Right lobe of liver (tissue), 6 donors: ENCODE measurements around the gene SLC22A23. TPM values are rescaled to one million over a fixed set of nuclear protein-coding genes. Genes with fewer than 3 reads are reported as not detected.

Experiments
- ATAC-seq, 4 donors: fragments of 200-7000 bp; cut with Tn5 transposase; one replicate each; pipeline ENCODE4 v1.9.1; 2020; ENCODE audit warnings: mild to moderate bottlenecking in 4 of 4, moderate library complexity in 4 of 4
- DNase-seq, 3 donors: peaks; one replicate each; pipeline ENCODE4 v3.0.0-alpha.2; 2020
- H3K27ac ChIP-seq, 3 donors: fragments of 200-600 bp; one replicate each; pipeline ENCODE4 v1.8.0; 2022
- H3K27me3 ChIP-seq, 2 donors: fragments of 200-600 bp; one replicate each; pipeline ENCODE4 v1.8.0; 2022
- H3K36me3 ChIP-seq, 4 donors: fragments of 200-600 bp; sonication (generic) in 1 of 4; one replicate each; pipeline versions ENCODE4 v1.5.1 to v1.8.0; 2017 to 2022; ENCODE audit warnings: control low read depth in 1 of 4
- H3K4me1 ChIP-seq, 4 donors: fragments of 200-600 bp; sonication (generic) in 1 of 4; one replicate each; pipeline versions ENCODE4 v1.5.1 to v1.8.0; 2017 to 2022; ENCODE audit warnings: control low read depth in 1 of 4
- H3K4me3 ChIP-seq, 3 donors: fragments of 200-600 bp; one replicate each; pipeline ENCODE4 v1.8.0; 2022
- H3K9me3 ChIP-seq, 4 donors: fragments of 200-600 bp; sonication (generic) in 1 of 4; one replicate each; pipeline versions ENCODE4 v1.5.1 to v1.8.0; 2017 to 2022; ENCODE audit warnings: control low read depth in 1 of 4
- POLR2A ChIP-seq: fragments of 450-650 bp; IDR thresholded peaks from one replicate; pipeline ENCODE4 v1.6.1; 2017; ENCODE audit warnings: antibody characterized with exemption, mild to moderate bottlenecking
- WGBS: methylation state at CpG from one replicate; pipeline ENCODE4 v1.1.6; 2018; ENCODE audit warnings: low coverage, low lambda C conversion rate; ENCODE audit not compliant: insufficient coverage; ENCODE audit errors: missing lambda C conversion rate; 5-methylcytosine and 5-hydroxymethylcytosine counted together
- intact Hi-C, 2 donors: fragments of 100-400 bp; cut with DNase I; formaldehyde crosslinking; loops; one replicate each; pipeline versions ENCODE4 v1.11.2 to v1.14.1; 2022
- total RNA-seq, 6 experiments: library from RNA; depleted of rRNA in 2 of 6; stranded (reverse); fragments of >200 nt in 2 of 6; fragmentation: NEBNext Ultra II Directional in 3 of 6; extraction: Animal tissue kit (Norgen Biotek cat#: 25700) in 3 of 6; gene quantifications; one replicate each; pipeline versions ENCODE4 v1.1.0 to v1.2.4, GENCODE V29; 2016 to 2023
- TF ChIP-seq, protein P1 (sequence below), 4 donors: fragments of 200-600 bp in 3 of 4; fragments of 450-650 bp in 1 of 4; IDR thresholded peaks; one replicate each; pipeline versions ENCODE4 v1.5.1 to v1.8.0; 2016 to 2022; ENCODE audit warnings: antibody characterized with exemption in 4 of 4, mild to moderate bottlenecking in 2 of 4
- donor health status: DM: no; HTN: yes; CAD: no.
- donor health status: DM: no; HTN: no; CAD: no.
- donor health status: DM: no; HTN: no; CAD: no.
- donor health status: DM: no; HTN: yes; CAD: no.
- donor health status: DM: no; HTN: yes; CAD: no.

The SLC22A23 gene
- total RNA-seq, 6 experiments from 2014 or later, result 11.7 to 27.6 (median 16.3) TPM

DNA sequence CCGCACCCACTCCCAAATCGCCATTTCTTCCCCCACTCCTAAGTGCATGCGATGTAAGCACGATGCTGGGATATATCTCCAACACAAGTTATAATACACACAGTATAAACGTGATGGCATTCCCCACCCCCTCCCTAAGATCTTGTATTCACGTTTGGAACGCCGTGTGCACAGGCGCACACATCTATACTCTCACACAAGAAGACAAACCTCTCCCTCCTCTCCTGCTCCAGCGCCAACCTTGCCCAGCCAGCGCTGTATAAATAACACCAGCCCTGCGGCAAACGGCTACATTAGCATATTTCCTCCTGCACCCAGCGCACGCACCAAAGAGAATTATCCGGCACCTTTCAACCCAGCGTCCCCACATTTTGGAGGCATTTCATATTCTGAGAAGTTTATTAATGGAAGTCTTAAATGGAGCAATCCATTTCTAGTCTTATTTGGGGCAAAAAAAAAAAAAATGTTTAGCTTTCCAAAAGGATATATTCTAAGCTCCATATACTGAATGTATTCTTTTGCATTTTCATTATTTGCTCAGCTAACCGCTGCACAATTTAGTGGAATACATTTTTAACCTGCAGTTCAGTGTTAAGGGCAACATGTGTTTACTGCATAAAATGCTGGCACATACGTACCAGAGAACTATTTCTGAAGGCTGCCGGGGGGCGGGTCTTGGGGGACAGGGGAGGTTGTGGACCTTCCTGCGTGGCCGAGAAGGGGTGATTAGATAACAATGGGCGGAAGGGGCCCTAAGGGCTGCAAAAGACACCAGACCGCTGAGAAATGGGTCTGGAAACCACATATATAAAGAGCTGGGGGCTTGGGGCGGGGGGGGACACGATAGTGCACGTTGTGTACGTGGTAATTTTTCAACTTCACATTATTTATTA is 1.1 kb upstream of the SLC22A23 start:
- Histone ChIP-seq H3K4me1 (peaks cover 0 to 24% (median 0%) of the 10 kb centered on the region in 4 donors), H3K9me3 (no peaks in the 10 kb centered on the region), H3K4me3 (peak overlapping the region; percentile 64 to 73 (median 66)), H3K27me3 (no peaks in the 10 kb centered on the region), H3K27ac (peak overlapping the region in 2 of 3 donors; percentile 33 to 45), H3K36me3 (no peaks in the 10 kb centered on the region)
- 25% methylated on average over 28 of the region's 29 CpGs for WGBS
- intact Hi-C loops, result loop anchor here in 1 of 2 donors (5.0 kb wide), 1 partner anchor 181 kb away; no protein-coding TSS in a partner anchor
- no peak for TF ChIP-seq POLR2A
- TF ChIP-seq, protein P1, sequence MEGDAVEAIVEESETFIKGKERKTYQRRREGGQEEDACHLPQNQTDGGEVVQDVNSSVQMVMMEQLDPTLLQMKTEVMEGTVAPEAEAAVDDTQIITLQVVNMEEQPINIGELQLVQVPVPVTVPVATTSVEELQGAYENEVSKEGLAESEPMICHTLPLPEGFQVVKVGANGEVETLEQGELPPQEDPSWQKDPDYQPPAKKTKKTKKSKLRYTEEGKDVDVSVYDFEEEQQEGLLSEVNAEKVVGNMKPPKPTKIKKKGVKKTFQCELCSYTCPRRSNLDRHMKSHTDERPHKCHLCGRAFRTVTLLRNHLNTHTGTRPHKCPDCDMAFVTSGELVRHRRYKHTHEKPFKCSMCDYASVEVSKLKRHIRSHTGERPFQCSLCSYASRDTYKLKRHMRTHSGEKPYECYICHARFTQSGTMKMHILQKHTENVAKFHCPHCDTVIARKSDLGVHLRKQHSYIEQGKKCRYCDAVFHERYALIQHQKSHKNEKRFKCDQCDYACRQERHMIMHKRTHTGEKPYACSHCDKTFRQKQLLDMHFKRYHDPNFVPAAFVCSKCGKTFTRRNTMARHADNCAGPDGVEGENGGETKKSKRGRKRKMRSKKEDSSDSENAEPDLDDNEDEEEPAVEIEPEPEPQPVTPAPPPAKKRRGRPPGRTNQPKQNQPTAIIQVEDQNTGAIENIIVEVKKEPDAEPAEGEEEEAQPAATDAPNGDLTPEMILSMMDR (IDR thresholded peaks at IDR 0.05), result no peak
- peak; percentile 53 to 69 (median 56) for DNase-seq
- ATAC-seq, result peak; percentile 25 to 52 (median 38)

DNA sequence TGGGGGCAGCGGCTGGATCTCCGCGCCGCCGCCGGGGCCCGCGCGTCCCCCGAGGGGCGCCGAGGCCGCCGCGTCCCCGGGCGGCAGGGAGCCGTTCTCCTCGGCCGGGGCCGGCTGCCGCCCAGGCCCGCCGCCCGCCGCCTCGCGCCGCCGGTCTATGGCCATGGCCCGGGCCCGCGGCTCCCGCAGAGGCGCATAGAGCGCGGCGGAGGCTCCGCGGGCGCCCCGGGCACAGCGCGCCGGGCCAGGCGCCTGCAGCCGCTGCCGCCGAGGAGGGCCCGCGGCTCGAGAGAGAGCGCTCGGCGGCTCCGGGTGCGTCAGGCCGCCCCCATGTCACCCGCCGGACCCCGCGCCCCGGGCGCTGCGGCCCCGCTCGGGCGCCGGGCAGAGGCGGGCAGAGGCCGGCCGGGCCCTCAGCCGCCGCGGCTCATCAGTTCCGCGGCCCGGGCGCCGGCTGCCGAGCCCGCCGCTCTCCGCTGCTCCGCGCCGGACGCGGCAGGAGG is 404 bp downstream of the SLC22A23 start:
- TF ChIP-seq POLR2A, result no peak
- TF ChIP-seq, protein P1 (IDR thresholded peaks at IDR 0.05), result no peak
- WGBS, result no CpG with 5 or more reads among the region's 89 CpGs
- Histone ChIP-seq H3K4me3 (peak overlapping the region; percentile 66 to 73 (median 69)), H3K27ac (peak overlapping the region in 1 of 3 donors; percentile 82), H3K4me1 (peaks cover 0 to 34% (median 1%) of the 10 kb centered on the region in 4 donors), H3K9me3 (no peaks in the 10 kb centered on the region), H3K27me3 (no peaks in the 10 kb centered on the region), H3K36me3 (no peaks in the 10 kb centered on the region)
- ATAC-seq, result no peak
- intact Hi-C loops, result loop anchor here in 1 of 2 donors (5.0 kb wide), 1 partner anchor 179 kb away; no protein-coding TSS in a partner anchor
- no peak for DNase-seq

DNA sequence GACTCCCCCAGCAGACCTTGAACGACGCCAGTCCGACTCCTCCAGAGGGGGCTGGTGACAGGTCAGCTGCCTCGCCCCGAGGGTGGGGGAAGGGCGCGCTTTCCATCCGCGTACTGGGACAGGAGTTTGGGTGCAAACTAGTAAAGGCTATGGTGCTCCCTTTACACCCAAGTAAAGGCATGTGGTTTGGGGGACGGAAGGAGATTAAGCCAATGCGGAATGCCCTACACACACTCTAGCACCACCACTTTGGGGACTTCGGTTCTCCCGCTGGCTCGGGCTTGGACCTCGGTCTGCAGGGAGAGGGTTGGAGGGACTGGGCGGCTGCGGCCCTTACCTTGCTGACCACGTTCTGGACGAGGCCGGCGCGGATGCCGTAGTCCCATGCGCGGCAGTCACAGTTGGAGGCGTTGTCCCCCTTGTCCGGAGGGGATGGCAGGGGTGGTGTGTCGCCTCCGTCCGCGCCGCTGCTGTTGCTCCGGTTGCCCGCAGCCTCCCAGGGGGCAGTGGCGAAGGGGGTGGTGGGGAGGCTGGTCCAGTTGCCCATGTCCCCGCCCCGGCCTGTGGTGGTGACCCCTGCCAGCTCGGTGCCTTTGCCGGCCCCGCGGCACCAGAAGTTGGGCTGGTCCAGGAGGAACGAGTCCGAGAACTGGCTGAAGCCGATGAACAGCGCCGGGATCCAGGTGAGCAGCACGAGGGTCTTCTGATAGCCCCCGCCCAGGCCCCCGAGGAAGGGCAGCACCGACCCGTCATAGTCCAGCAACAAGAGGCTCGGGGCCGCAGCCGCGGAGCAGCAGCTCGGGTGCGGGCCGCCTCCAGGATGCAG is 1.1 kb downstream of the SLC22A23 start:
- peak overlapping the region; percentile 44 to 82 (median 45) for H3K27ac ChIP-seq
- intact Hi-C loops, result loop anchor here in 1 of 2 donors (5.0 kb wide), 1 partner anchor 178 kb away; no protein-coding TSS in a partner anchor
- peaks cover 0 to 40% (median 4%) of the 10 kb centered on the region in 4 donors for H3K4me1 ChIP-seq
- no peaks in the 10 kb centered on the region for H3K9me3 ChIP-seq
- TF ChIP-seq, protein P1 (IDR thresholded peaks at IDR 0.05), result no peak
- TF ChIP-seq POLR2A, result no peak
- no peaks in the 10 kb centered on the region for H3K36me3 ChIP-seq
- WGBS, result 8% methylated on average over 4 of the region's 58 CpGs
- peak; percentile 29 to 52 (median 38) for ATAC-seq
- peak overlapping the region; percentile 63 to 73 (median 69) for H3K4me3 ChIP-seq
- H3K27me3 ChIP-seq, result no peaks in the 10 kb centered on the region
- DNase-seq, result peak; percentile 70 to 78 (median 71)

DNA sequence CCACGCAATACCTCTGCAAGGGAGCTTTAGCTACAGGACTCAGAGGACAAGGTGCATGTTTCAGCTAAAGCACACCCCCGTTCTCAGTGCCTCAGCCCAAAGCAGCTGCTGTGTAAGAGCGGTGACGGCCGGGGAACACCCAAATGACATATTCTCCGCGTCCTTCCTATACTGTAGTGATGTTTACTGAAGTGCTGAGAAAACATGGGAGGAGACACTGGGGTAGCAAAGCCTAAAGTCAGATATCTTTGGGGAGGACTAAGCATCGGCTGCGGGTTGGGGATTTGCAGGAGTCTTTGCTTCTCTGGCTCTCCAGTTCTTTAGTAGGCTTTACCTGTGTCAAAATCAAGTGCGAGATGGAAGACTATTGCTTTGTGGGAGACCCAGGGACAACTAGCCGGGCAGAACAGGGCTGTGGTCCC is 1.7 kb downstream of the SLC22A23 start:
- DNase-seq (peak in 2 of 3 donors; percentile 58), ATAC-seq (peak; percentile 49 to 61 (median 54))
- 15% methylated on average over 11 of the region's 11 CpGs for WGBS
- TF ChIP-seq, protein P1 (IDR thresholded peaks at IDR 0.05), result no peak
- TF ChIP-seq POLR2A, result no peak
- intact Hi-C loops, result loop anchor here in 1 of 2 donors (5.0 kb wide), 1 partner anchor 178 kb away; no protein-coding TSS in a partner anchor
- Histone ChIP-seq H3K27ac (peak overlapping the region; percentile 44 to 82 (median 45)), H3K4me1 (peaks cover 0 to 46% (median 6%) of the 10 kb centered on the region in 4 donors), H3K36me3 (no peaks in the 10 kb centered on the region), H3K9me3 (no peaks in the 10 kb centered on the region), H3K27me3 (no peaks in the 10 kb centered on the region), H3K4me3 (peak overlapping the region; percentile 63 to 73 (median 69))
